DND-41 (cell line): ENCODE results near the gene KDM1A.

Source experiments
- CTCF ChIP-seq: IDR thresholded peaks from 2 replicates; pipeline ENCODE4 v1.5.1; 2012; ENCODE audit warnings: borderline replicate concordance, low read length, moderate library complexity, mild to moderate bottlenecking; ENCODE audit not compliant: poor library complexity, severe bottlenecking; ENCODE audit errors: extremely low read depth
- EZH2 ChIP-seq: IDR thresholded peaks from 3 replicates; pipeline ENCODE4 v1.6.1; 2012; ENCODE audit warnings: borderline replicate concordance, low read depth, mild to moderate bottlenecking, moderate library complexity, low read length, inconsistent platforms; ENCODE audit not compliant: severe bottlenecking

GRCh38 chr1:23026568-23026967 lies 7.3 kb downstream of the KDM1A start:
- no peak for TF ChIP-seq CTCF
- no peak for TF ChIP-seq EZH2
